Stimulated activated naive CD8-positive, alpha-beta T cell treated with anti-CD3 and anti-CD28 coated beads, Interleukin-15, amount 100 ng/mL, for 72 hours (primary cell): ENCODE measurements around the gene GSDME.

Experiments used
- ATAC-seq: fragments of 150-1000 bp; cut with Tn5 transposase; 2 replicates; pipeline ENCODE4 v1.10.0; 2021; ENCODE audit warnings: mild to moderate bottlenecking, moderate library complexity
- DNase-seq, 2 donors: peaks; one replicate each; pipeline ENCODE4 v3.0.0; 2021 to 2022
- H3K27ac Mint-ChIP-seq, 2 donors: one replicate each; pipeline ENCODE4 v1.8.0; 2022; ENCODE audit warnings: mild to moderate bottlenecking in 2 of 2, mixed read lengths in 2 of 2, moderate library complexity in 2 of 2
- H3K27me3 Mint-ChIP-seq: one replicate; pipeline ENCODE4 v1.8.0; 2022; ENCODE audit warnings: mixed read lengths
- H3K4me1 Mint-ChIP-seq: one replicate; pipeline ENCODE4 v1.8.0; 2022; ENCODE audit warnings: mild to moderate bottlenecking, mixed read lengths
- H3K4me3 Mint-ChIP-seq, 2 donors: one replicate each; pipeline ENCODE4 v1.8.0; 2022; ENCODE audit warnings: mild to moderate bottlenecking in 2 of 2, mixed read lengths in 2 of 2, moderate library complexity in 1 of 2
- H3K9me3 Mint-ChIP-seq, 2 donors: one replicate each; pipeline ENCODE4 v1.8.0; 2022; ENCODE audit warnings: mixed read lengths in 2 of 2

Gene GSDME

GRCh38 chr7:24756545-24757352 lies 515 bp downstream of the GSDME start:
- Mint-ChIP-seq H3K27ac (peak overlapping the region; percentile 88 to 96), H3K9me3 (no peaks in the 10 kb centered on the region), H3K27me3 (peaks cover 70% of the 10 kb centered on the region), H3K4me1 (peaks cover 34% of the 10 kb centered on the region), H3K4me3 (peak overlapping the region; percentile 92 to 94)
- peak; percentile 13 to 39 for DNase-seq
- ATAC-seq: peak; percentile 37

- no peaks in the 10 kb centered on the region for H3K9me3 Mint-ChIP-seq
- peak; percentile 16 to 36 for DNase-seq
- peaks cover 65% of the 10 kb centered on the region for H3K27me3 Mint-ChIP-seq
- H3K4me3 Mint-ChIP-seq: peak overlapping the region; percentile 92 to 94
- H3K27ac Mint-ChIP-seq: peak overlapping the region; percentile 88 to 96
- H3K4me1 Mint-ChIP-seq: peaks cover 34% of the 10 kb centered on the region
- peak; percentile 80 for ATAC-seq
Measured at GRCh38 chr7:24755541-24756407, 1.5 kb downstream of the GSDME start.

GRCh38 chr7:24754906-24755506 lies 2.3 kb downstream of the GSDME start:
- DNase-seq: no peak
- Mint-ChIP-seq H3K27me3 (peaks cover 69% of the 10 kb centered on the region), H3K9me3 (no peaks in the 10 kb centered on the region), H3K4me3 (peak overlapping the region; percentile 92 to 94), H3K27ac (peak overlapping the region in 1 of 2 donors; percentile 96), H3K4me1 (peaks cover 34% of the 10 kb centered on the region)
- ATAC-seq: no peak

- Mint-ChIP-seq H3K4me1 (peaks cover 34% of the 10 kb centered on the region), H3K9me3 (no peaks in the 10 kb centered on the region), H3K27ac (no peak overlapping the region), H3K4me3 (no peak overlapping the region), H3K27me3 (peaks cover 57% of the 10 kb centered on the region)
- DNase-seq (no peak), ATAC-seq (no peak)
Measured at GRCh38 chr7:24752073-24752800, 5.0 kb downstream of the GSDME start.

- no peak overlapping the region for H3K27ac Mint-ChIP-seq
- no peak for ATAC-seq
- H3K4me1 Mint-ChIP-seq: peaks cover 28% of the 10 kb centered on the region
- H3K27me3 Mint-ChIP-seq: peaks cover 50% of the 10 kb centered on the region
- H3K4me3 Mint-ChIP-seq: no peak overlapping the region
- H3K9me3 Mint-ChIP-seq: no peaks in the 10 kb centered on the region
- no peak for DNase-seq
Measured at GRCh38 chr7:24751484-24751883, 5.8 kb downstream of the GSDME start.

GRCh38 chr7:24750441-24751055 lies 6.7 kb downstream of the GSDME start:
- H3K27me3 Mint-ChIP-seq: peaks cover 49% of the 10 kb centered on the region
- ATAC-seq (no peak), DNase-seq (no peak)
- peaks cover 18% of the 10 kb centered on the region for H3K4me1 Mint-ChIP-seq
- no peak overlapping the region for H3K27ac Mint-ChIP-seq
- H3K9me3 Mint-ChIP-seq: no peaks in the 10 kb centered on the region
- H3K4me3 Mint-ChIP-seq: no peak overlapping the region

- Mint-ChIP-seq H3K4me3 (no peak overlapping the region), H3K27me3 (peaks cover 56% of the 10 kb centered on the region), H3K9me3 (no peaks in the 10 kb centered on the region), H3K27ac (no peak overlapping the region), H3K4me1 (peaks cover 6% of the 10 kb centered on the region)
- DNase-seq: no peak
- no peak for ATAC-seq
Measured at GRCh38 chr7:24748521-24748920, 8.7 kb downstream of the GSDME start.

GRCh38 chr7:24745355-24745754 lies 11.9 kb downstream of the GSDME start:
- DNase-seq (no peak), ATAC-seq (no peak)
- Mint-ChIP-seq H3K9me3 (no peaks in the 10 kb centered on the region), H3K27ac (no peak overlapping the region), H3K4me3 (no peak overlapping the region), H3K27me3 (peaks cover 35% of the 10 kb centered on the region), H3K4me1 (no peaks in the 10 kb centered on the region)

- no peak overlapping the region for H3K27ac Mint-ChIP-seq
- ATAC-seq: no peak
- no peaks in the 10 kb centered on the region for H3K4me1 Mint-ChIP-seq
- DNase-seq: no peak
- no peak overlapping the region for H3K4me3 Mint-ChIP-seq
- H3K9me3 Mint-ChIP-seq: peaks cover 7 to 10% of the 10 kb centered on the region in 2 donors
- peaks cover 34% of the 10 kb centered on the region for H3K27me3 Mint-ChIP-seq
Measured at GRCh38 chr7:24743471-24743870, 13.8 kb downstream of the GSDME start.

GRCh38 chr7:24742506-24743162 lies 14.6 kb downstream of the GSDME start:
- Mint-ChIP-seq H3K27ac (no peak overlapping the region), H3K4me1 (no peaks in the 10 kb centered on the region), H3K4me3 (no peak overlapping the region), H3K9me3 (peaks cover 9 to 13% of the 10 kb centered on the region in 2 donors), H3K27me3 (peaks cover 40% of the 10 kb centered on the region)
- ATAC-seq: no peak
- DNase-seq: no peak

- Mint-ChIP-seq H3K4me3 (no peak overlapping the region), H3K27me3 (peaks cover 48% of the 10 kb centered on the region), H3K9me3 (peaks cover 13 to 16% of the 10 kb centered on the region in 2 donors), H3K27ac (no peak overlapping the region), H3K4me1 (no peaks in the 10 kb centered on the region)
- ATAC-seq: no peak
- no peak for DNase-seq
Measured at GRCh38 chr7:24741679-24742505, 15.4 kb downstream of the GSDME start.

- Mint-ChIP-seq H3K9me3 (peaks cover 20 to 25% of the 10 kb centered on the region in 2 donors), H3K27ac (peak overlapping the region in 1 of 2 donors; percentile 45), H3K4me1 (no peaks in the 10 kb centered on the region), H3K4me3 (no peak overlapping the region), H3K27me3 (peaks cover 58% of the 10 kb centered on the region)
- ATAC-seq (no peak), DNase-seq (no peak)
Measured at GRCh38 chr7:24740871-24741270, 16.4 kb downstream of the GSDME start.

GRCh38 chr7:24739306-24739705 lies 18.0 kb downstream of the GSDME start:
- ATAC-seq (no peak), DNase-seq (no peak)
- Mint-ChIP-seq H3K27me3 (peaks cover 67% of the 10 kb centered on the region), H3K9me3 (peaks cover 24 to 33% of the 10 kb centered on the region in 2 donors), H3K27ac (no peak overlapping the region), H3K4me1 (no peaks in the 10 kb centered on the region), H3K4me3 (no peak overlapping the region)

- Mint-ChIP-seq H3K9me3 (peaks cover 24 to 34% of the 10 kb centered on the region in 2 donors), H3K27me3 (peaks cover 68% of the 10 kb centered on the region), H3K4me1 (no peaks in the 10 kb centered on the region), H3K4me3 (no peak overlapping the region), H3K27ac (no peak overlapping the region)
- DNase-seq (no peak), ATAC-seq (no peak)
Measured at GRCh38 chr7:24738577-24738976, 18.7 kb downstream of the GSDME start.
